HG03460 (cell line): ENCODE measurements around the gene INO80D.
A peak's percentile ranks its signal among the peaks of the same experiment; 100 is the strongest.
"Not testable (repeated sequence)": the region's sequence is repeated elsewhere in the genome, so short reads cannot be mapped to it uniquely, and the experiment has no call there.

ENCODE experiments used
- ATAC-seq: cut with Tn5 transposase; IDR thresholded peaks from one replicate; pipeline ENCODE4 v1.9.1; 2021; ENCODE audit not compliant: unreplicated experiment

INO80D gene

DNA sequence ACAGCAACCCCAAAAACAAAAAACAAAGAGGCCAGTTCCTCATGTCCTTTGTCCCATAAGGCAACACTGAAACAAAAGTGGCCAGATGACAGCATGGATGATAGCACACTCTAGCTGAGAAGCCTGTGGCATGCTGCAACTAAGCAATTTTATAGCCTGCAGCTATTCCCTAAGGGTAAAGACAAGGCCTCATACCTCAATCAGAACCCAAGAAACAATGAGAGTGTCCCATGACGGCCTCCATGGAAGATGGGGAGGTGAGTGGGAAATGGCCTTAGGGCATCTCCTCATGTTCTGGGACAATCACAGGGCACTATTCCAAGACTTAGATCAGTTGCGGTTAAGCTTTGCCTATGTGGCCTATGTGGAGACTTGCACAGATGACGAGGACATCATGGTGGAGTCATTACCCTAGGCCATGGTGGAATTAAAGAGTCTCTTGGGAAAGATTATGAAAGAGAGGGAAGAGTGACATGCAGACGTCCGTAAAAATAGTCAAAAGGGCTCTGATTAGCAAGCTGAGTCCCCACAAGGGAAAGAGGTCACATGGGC lies 103.1 kb downstream of the INO80D start:
- no peak for ATAC-seq

DNA sequence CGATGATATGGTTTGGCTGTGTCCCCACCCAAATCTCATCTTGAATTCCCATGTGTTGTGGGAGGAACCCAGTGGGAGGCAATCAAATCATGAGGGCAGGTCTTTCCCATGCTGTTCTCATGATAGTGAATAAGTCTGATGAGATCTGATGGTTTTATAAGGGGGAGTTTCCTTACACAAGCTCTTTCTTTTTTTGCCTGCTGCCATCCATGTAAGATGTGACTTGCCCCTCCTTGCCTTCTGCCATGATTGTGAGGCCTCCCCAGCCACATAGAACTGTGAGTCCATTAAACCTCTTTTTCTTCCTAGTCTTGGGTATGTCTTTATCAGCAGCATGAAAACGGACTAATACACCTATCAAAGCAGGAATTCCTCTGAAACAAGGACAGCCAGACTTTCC lies 107.2 kb downstream of the INO80D start:
- ATAC-seq = not testable (repeated sequence)

DNA sequence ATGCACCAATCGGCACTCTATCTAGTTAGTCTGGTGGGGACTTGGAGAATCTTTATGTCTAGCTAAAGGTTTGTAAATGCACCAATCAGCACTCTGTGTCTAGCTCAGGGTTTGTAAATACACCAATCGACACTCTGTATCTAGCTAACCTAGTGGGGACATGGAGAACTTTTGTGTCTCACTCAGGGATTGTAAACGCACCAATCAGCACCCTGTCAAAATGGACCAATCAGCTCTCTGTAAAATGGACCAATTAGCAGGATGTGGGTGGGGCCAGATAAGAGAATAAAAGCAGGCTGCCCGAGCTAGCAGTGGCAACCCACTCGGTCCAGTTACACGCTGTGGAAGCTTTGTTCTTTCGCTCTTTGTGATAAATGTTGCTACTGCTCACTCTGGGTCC lies 108.3 kb downstream of the INO80D start:
- not testable (repeated sequence) for ATAC-seq

DNA sequence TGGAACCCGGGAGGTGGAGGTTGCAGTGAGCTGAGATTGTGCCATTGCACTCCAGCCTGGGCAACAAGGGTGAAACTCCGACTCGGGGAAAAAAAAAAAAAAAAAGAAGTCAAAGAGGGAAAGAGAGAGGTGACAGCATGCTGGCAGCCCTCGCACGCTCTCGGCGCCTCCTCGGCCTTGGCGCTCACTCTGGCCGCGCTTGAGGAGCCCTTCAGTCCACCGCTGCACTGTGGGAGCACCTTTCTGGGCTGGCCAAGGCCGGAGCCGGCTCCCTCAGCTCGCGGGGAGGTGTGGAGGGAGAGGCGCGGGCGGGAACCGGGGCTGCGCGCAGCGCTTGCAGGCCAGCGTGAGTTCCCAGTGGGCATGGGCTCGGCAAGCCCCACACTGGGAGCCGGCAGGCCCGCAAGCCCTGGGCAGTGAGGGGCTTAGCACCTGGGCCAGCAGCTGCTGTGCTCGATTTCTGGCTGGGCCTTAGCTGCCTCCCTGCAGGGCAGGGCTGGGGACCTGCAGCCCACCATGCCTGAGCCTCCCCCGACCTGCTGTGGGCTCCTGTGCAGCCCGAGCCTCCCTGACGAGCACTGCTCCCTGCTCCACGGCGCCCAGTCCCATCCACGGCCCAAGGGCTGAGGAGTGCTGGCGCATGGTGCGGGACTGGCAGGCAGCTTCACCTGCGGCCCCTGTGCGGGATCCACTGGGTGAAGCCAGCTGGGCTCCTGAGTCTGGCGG lies 108.9 kb downstream of the INO80D start:
- not testable (repeated sequence) for ATAC-seq

DNA sequence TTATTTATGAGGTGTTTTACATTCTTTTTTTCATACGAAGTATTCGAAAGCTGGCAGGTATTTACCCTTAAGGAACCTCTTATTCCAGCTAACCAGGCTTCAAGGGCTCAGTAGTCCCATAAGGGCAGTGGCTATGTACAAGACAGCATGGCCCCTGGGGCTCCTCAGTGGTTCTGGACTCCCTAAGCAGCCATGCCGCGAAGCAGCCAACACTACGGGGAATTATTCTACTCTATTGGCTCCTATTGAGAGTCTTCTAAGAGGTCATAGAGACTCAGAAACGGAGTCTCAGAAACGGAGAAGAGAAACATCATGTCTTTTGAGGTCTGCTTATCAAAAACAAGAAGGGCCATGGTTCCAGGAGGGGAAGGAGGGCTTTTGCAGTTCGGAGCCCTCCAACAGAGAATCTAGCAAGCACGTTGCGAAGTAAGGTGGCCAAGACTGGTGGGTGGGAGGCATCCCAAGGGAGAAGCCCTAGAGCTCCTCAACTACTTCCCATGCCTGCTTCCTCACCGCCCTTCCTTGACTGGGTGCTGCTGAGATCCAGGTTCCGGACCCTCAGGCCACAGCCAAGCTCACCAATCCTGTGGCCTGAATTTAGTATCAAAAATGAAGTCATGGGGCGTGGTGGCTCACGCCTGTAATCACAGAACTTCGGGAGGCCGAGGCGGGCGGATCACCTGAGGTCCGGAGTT lies 109.7 kb downstream of the INO80D start:
- no peak for ATAC-seq

DNA sequence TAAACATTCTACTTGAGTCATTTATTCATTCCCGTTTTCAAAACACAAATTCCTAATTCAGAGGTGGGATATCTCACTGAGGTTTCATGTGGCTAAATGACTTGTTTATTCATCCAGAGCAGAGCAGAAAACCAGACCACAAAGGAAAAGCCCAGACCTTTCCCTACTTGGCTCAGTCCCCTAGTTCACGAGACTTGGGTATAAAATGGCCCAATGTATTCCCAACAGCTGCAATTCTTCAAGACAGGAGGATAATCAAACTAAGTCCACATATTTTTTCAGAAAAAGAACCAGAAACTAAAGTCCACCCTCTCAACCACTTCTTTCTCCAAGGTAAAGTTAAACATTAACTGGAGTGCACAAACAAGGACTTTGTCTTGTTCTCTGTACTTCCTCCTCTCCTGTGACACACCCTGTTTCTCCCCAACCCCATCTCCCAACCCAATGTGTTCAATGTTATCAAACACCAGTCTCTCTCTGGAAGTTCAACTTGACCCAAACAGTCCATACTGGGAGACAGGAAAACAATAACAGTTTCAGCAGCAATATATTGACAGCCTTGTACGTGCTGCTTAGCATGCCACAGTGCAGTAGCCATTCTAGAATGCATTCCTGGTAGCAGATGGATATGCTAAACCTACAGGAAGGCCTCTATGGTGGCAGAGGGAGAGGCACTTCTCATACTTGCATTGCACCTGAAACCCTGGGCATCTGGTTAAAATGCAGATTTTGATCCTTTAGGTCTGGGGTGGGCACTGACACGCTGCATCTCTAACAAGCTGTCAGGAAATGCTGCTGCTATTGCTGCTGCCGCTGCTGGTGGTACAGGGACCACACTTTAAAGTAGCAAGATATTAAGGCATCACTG lies 110.7 kb downstream of the INO80D start:
- ATAC-seq = peak; percentile 80

DNA sequence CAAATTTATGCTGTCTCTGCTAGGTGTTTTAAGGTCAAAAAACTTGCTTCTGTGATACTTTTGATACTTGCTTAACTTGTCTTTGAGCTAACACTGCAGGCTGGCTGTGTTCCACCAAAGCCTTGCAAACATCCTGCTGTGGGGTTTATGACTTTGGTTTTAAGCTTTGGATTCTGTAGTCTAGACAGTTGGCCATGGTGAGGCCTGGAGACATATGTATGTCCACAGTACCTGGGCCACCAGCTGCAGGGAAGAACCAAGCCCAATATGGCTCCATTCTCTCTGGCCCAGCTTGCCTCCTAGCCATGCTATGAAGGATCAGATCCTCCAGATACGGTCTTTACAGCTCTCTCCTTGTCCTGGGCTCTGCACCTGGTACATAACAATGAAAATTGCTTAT lies 113.9 kb downstream of the INO80D start:
- ATAC-seq = no peak

DNA sequence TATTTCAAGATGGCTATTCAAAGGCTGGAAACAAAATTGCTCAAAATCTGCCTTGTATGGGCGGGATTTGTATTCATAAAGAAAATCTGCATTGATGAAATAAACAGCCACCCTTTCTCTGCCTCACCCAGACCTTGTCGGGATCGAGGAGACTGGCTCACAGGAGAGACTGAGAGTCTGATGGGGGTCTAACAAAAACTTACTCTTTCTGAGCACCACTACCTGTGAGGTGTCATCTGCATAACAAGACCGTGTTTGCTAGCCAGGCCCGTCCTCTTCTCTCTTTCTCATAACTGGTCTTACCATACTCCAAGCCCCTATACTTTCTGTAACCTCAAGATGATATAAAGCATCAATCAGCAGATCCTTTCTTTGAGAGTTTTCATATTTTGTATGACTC lies 115.6 kb downstream of the INO80D start:
- ATAC-seq = no peak

DNA sequence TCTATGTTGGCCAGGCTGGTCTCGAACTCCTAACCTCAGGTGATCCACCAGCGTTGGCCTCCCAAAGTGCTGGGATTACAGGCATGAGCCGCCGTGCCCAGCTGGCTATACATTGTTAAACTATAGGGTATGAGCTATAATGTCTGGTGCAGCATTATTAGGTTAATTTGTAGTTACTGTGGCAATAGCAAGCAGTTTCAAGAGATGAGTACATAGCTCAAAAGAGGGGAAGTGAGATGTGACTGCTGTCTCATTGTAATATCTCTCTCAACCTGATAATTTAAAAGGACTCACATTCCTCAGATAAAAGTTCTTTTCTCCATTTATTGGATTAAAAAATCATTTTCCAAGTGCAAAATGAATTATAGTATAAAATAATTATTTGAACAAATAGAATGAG lies 116.4 kb downstream of the INO80D start:
- ATAC-seq = no peak

DNA sequence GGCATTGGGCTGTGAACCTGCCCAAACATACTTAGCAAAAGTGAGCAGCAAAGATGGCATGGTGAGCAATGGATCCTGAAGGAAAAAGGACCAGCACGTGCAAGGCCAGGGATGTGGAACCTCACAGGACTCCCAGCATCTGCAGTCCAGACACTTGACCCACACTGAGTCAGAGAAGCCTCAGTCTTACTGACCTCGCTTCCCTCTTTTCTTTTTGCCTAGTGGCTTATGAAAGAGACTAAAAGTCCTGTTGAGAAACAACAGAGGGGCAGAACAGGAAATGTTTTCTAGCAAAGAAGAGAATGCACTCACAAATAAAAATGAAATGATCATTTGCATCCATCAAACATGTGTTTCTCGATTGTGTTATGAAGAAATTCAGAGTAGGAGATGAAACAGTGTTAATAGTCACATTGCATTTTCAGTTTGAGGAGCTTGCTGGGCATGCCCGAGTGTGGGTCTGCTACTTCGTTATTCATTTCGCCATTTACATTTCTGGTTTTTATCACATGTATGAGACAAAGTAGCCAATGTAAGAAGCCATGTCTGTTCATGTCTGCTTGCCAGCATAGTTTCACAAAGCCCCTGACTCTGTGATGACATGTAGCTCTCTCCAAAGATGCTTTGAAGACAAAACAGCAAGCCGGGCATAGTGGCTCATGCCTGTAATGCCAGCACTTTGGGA lies 118.4 kb downstream of the INO80D start:
- ATAC-seq = no peak

DNA sequence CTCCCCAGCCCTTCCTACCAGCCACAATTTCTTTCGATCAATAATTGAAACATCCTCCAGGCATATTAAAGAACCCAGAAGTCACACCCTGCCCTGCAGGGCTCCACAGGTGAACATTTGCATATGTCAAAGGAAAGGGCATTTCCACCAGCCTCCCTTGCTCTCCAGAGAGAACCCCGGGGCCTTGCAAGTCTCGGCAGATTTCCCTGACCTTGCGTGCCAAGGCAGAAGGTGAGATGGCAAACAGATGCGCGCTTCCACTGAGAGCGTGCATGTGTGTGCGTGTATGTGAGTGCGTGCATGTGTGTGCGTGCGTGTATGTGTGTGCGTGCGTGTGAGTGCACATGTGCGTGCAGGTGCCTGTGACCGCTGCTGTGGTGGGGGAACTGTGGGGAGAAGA lies 120.3 kb downstream of the INO80D start:
- ATAC-seq = no peak

DNA sequence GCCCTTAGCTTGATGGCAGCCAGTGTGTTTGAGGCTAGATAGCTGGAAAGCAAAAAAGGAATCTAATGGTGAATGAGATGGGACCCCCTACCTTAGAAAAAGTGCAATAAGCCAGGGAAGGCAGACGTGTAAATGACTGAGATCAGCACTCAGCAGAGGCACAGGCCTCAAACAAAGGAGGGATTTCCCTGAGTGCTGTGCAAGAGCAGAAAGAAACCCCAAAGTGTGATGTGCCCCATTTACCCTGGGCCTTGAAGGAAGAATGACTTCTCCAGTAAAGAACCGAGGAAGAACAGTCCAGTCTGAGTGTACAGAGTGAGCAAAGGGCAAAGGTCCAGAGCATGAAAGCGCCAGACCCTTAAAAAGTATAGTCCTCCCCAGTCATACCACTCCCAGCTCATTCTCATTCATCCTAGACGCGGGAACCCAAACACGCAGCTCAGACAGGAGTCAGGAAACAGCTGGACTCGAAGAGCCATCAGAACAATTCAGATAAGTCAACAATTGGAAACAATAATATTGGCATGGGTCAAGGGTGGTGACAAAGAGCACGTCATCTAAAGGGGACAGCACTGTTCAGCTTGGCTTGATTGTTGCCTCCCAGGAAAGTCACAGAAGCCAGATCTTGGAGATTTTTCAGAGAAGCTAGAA lies 121.7 kb downstream of the INO80D start:
- ATAC-seq = no peak

DNA sequence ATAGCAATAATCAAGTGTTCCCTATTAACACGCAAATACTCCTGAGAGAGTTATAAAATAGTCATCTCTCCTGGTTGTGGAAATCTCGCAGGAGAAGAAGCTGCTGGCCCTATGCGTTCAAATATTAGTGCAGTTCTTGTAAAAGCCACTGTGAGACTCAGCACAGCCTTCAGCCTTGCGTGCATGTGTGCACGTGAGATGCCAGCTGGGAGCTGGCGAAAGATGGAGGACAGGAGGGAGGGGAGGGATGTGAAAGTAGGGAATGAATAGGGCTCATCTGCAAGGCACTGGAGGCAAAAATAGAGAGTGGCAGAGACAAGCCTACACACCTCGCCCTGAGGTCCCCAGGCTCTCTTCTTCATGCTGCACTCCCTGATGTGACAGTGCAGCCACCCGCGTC lies 126.5 kb downstream of the INO80D start:
- no peak for ATAC-seq

DNA sequence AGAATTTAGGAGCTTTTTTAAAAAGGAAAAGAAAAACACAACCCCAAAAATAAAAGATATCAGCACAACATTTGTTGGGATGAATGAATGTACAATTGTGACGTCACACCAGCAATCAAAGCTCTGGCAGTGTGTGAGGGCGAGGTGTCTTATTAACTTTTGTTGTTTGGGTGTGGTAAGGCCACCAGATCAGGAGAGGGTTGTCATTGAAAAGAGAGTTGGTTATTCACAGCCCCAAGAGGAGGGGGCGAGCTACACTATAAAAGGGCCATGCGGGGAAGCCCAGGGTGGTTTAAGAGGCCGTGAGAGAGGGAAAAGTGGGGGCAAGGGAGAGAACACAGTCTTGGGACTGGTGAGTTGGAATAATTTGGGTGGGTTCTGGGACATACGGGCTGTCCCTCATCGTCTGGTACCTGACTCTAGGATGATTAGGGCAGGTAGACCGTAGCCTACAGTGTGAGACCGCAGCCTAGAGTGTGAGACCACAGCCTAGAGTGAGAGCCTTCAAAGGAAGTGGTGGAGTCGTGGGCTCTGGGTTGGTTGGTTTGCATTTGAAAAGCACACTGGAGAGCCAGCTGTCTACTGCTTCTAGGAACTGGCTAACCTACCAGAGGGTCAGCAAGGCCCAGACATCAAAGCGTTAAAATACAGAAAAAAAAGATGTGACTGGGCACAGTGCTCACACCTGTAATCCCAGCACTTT lies 128.4 kb downstream of the INO80D start:
- ATAC-seq = no peak

DNA sequence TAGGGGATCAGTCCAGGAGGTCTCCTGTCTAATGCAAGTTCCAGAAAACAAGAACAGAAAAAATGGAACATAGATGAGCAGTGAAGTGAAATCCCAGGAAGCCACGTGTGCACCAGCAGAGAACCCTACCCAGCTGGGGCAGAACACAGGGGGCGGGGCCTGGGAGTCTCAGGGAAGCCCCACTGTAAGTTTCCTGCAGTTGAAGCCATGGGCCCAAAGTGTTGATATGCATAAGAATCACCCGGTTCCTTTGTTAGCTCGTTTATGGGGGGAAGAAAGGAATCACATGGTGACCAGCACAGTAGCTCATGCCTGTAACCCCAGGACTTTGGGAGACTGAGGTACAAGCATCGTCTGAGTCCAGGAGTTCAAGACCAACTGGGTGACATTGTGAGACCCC lies 131.3 kb downstream of the INO80D start:
- ATAC-seq = no peak

DNA sequence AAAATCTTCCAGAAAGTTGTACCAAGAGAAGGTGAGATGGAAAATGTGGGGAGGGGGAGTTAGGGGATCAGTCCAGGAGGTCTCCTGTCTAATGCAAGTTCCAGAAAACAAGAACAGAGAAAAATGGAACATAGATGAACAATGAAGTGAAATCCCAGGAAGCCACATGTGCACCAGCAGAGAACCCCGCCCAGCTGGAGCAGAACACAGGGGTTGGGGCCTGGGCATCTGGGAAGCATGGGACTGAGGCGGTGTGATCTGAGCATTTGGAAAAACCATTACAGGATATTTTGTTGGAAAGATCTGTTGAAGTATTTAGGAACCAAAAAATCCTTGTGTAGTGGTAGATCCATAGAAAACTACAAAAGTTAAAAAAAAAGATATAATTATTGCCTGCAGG lies 133.7 kb downstream of the INO80D start:
- ATAC-seq = no peak

DNA sequence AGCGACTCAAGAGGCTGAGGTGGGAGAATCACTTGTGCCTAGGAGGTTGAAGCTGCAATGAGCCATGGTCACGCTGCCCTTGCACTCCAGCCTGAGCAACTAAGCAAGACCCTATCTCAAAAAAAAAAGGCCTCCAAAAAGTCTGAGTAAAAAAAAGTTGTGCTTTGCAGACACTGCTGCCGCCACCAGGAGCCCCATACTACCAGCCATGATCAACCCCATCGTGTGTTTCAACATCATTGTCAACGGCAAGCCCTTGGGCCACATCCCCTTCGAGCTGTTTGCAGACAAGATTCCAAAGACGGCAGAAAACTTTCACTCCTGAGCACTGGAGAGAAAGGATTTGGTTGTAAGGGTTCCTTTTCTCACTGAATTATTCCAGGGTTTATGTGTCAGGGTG lies 137.1 kb downstream of the INO80D start:
- ATAC-seq = no peak

DNA sequence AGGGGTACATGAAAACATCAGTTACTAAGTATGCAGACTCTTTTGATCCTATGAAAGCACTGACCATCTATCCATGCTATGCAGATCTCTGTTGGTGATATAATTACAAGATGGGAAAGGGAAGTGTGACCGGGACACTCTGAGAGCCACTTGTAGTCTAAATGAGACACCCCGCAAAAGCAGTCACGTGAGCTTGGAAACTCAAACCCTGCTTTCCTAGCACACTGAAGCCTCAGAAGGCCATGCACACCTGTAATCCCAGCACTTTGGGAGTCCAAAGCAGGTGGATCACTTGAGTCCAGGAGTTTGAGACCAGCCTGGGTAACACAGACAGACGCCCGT lies 137.5 kb downstream of the INO80D start:
- no peak for ATAC-seq

DNA sequence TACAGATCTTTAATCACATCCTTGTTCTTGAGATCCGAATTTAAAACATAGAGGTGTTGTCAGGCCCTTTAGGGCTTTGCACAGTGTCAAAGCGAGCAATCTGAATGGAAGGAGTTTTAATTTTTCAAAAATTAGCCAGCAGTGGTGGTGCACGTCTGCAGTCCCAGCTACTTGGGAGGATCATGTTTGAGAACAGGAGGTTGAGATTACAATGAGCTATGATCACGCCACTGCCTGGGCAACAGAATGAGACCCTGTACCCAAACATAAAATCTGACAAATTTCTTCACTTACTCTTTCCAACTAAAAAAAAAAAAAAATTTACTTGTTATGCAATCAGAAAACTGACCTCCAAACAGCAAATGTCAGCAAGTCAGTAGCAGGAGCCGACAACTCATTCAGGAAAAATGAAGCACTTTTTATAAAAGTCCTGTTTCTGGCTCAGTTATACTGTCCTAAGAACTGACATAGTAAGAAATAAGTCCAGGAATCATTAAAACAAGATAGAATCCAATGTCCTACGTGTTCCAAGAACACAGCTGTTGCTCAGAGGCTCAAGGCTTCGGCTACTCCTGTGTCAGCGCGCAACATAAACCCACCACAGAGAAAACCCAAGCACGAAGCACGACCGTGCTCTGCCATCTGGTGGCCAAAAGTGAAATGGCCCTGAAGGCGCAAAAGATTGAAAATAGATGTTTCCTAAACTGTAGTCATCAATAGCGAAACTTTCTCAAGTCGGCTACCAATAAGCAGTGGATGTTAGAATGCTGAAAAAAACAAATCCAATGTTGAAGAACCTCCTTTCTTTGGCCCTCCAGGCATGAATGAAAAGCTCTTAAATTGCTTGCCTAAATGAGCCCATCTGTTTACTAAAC lies 138.1 kb downstream of the INO80D start:
- peak; percentile 90 for ATAC-seq
